Activated naive CD4-positive, alpha-beta T cell treated with anti-CD3 and anti-CD28 coated beads, Interleukin-2, amount 50 U/mL, for 72 hours (primary cell): Measurements from ENCODE around the gene GLTP. TPM values are rescaled to one million over a fixed set of nuclear protein-coding genes. Genes with fewer than 3 reads are reported as not detected.
A peak's percentile ranks its signal among the peaks of the same experiment; 100 is the strongest.
"Not testable (repeated sequence)": the region's sequence is repeated elsewhere in the genome, so short reads cannot be mapped to it uniquely, and the experiment has no call there.

ENCODE experiments used
- ATAC-seq, 2 donors: fragments of 150-1000 bp; cut with Tn5 transposase; 2 replicates each; pipeline ENCODE4 v1.10.0; 2021; ENCODE audit warnings: mild to moderate bottlenecking in 2 of 2, moderate library complexity in 2 of 2
- DNase-seq, 2 donors: peaks; one replicate each; pipeline ENCODE4 v3.0.0; 2021 to 2022; ENCODE audit warnings: low spot score in 2 of 2
- H3K27ac Mint-ChIP-seq, 2 donors: one replicate each; pipeline ENCODE4 v1.8.0; 2022; ENCODE audit warnings: mild to moderate bottlenecking in 2 of 2, mixed read lengths in 2 of 2
- H3K36me3 Mint-ChIP-seq, 2 donors: one replicate each; pipeline ENCODE4 v1.8.0; 2022; ENCODE audit warnings: mixed read lengths in 2 of 2
- H3K9me3 Mint-ChIP-seq, 2 donors: one replicate each; pipeline ENCODE4 v1.8.0; 2022; ENCODE audit warnings: mixed read lengths in 2 of 2
- total RNA-seq, 2 donors: library from RNA; stranded (reverse); gene quantifications; one replicate each; pipeline ENCODE4 v1.2.3, GENCODE V29; 2022

Gene GLTP, protein sequence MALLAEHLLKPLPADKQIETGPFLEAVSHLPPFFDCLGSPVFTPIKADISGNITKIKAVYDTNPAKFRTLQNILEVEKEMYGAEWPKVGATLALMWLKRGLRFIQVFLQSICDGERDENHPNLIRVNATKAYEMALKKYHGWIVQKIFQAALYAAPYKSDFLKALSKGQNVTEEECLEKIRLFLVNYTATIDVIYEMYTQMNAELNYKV
- 10 to 100 TPM; 22.2 to 24.9 TPM for total RNA-seq

- ATAC-seq (peak; percentile 95 to 96), DNase-seq (peak; percentile 94 to 95)
- Mint-ChIP-seq H3K36me3 (no peaks in the 10 kb centered on the region), H3K9me3 (no peaks in the 10 kb centered on the region), H3K27ac (peak within 1 kb of the TSS; percentile 93 to 97)
These were observed at the start of gene GLTP for GRCh38 chr12:109880043-109880931. Gene GLTP (minus strand): TSS chr12:109880541. CDS start chr12:109880374, 167 bp downstream.

- ATAC-seq, H3K9me3 Mint-ChIP-seq, H3K36me3 Mint-ChIP-seq, DNase-seq, H3K27ac Mint-ChIP-seq: not testable (repeated sequence)
These were observed 49.0 kb upstream of the GLTP start for GRCh38 chr12:109929326-109929725.

GRCh38 chr12:109928058-109928656 lies 47.8 kb upstream of the GLTP start:
- Mint-ChIP-seq H3K9me3 (no peaks in the 10 kb centered on the region), H3K27ac (peak overlapping the region in 1 of 2 donors; percentile 75), H3K36me3 (no peaks in the 10 kb centered on the region)
- DNase-seq, result no peak
- ATAC-seq, result no peak

GRCh38 chr12:109927622-109928021 lies 47.3 kb upstream of the GLTP start:
- peak; percentile 59 to 72 for ATAC-seq
- H3K36me3 Mint-ChIP-seq, result no peaks in the 10 kb centered on the region
- H3K27ac Mint-ChIP-seq, result peak overlapping the region; percentile 47 to 75
- no peaks in the 10 kb centered on the region for H3K9me3 Mint-ChIP-seq
- peak in 1 of 2 donors; percentile 47 for DNase-seq

GRCh38 chr12:109926488-109927210 lies 46.3 kb upstream of the GLTP start:
- ATAC-seq (no peak), DNase-seq (no peak)
- Mint-ChIP-seq H3K27ac (no peak overlapping the region), H3K9me3 (no peaks in the 10 kb centered on the region), H3K36me3 (no peaks in the 10 kb centered on the region)

- ATAC-seq, result no peak
- Mint-ChIP-seq H3K36me3 (no peaks in the 10 kb centered on the region), H3K27ac (no peak overlapping the region), H3K9me3 (no peaks in the 10 kb centered on the region)
- no peak for DNase-seq
These were observed 45.7 kb upstream of the GLTP start for GRCh38 chr12:109926016-109926415.

- ATAC-seq (no peak), DNase-seq (no peak)
- no peaks in the 10 kb centered on the region for H3K9me3 Mint-ChIP-seq
- H3K27ac Mint-ChIP-seq, result peak overlapping the region in 1 of 2 donors; percentile 14
- no peaks in the 10 kb centered on the region for H3K36me3 Mint-ChIP-seq
These were observed 45.0 kb upstream of the GLTP start for GRCh38 chr12:109925185-109925840.

DNA sequence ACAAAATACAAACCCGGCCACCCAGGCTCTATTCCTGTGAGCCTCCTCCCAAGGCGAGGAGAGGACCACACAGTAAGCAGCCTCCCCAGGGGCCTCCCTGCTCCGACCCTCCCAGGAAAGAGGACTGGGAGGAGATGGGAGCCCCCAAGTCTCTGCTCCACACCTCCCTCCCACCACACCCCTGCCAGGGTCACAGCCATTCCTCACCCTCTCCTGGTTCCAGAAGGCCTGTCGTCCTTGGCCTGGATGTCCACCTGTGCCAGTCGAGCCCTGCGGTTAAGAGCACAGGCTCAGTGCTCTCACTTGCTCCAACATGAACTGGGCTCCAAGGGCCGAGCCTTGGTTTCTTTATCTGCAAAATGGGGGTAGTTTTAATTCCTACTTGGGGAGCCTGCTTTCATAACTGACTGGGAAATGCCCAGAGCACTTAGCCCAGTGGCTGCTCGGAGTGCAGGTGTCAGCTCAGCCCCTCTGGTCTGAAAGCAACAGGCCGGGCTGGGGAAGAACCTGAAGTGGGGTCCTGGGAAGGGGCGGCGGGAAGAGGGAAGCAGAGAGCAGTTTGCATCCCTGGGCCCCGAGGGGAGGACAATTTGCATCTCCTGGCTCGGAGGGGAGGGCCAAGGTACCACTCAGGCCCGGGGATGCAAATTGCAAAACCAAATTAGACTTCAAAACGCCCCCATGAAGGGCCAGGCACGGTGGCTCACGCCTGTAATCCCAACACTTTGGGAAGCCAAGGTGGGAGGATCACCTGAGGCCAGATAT lies 43.3 kb upstream of the GLTP start:
- H3K36me3 Mint-ChIP-seq, result no peaks in the 10 kb centered on the region
- ATAC-seq (no peak), DNase-seq (no peak)
- no peaks in the 10 kb centered on the region for H3K9me3 Mint-ChIP-seq
- no peak overlapping the region for H3K27ac Mint-ChIP-seq

- peak overlapping the region in 1 of 2 donors; percentile 75 for H3K27ac Mint-ChIP-seq
These were observed 42.7 kb upstream of the GLTP start for GRCh38 chr12:109923038-109923437.

GRCh38 chr12:109921982-109922381 lies 41.6 kb upstream of the GLTP start:
- Mint-ChIP-seq H3K9me3 (no peaks in the 10 kb centered on the region), H3K27ac (peak overlapping the region in 1 of 2 donors; percentile 65), H3K36me3 (no peaks in the 10 kb centered on the region)
- ATAC-seq, result no peak
- no peak for DNase-seq

More at GRCh38 chr12:109923038-109923437, 42.7 kb upstream of the GLTP start:
- ATAC-seq (no peak), DNase-seq (no peak)
- Mint-ChIP-seq H3K9me3 (no peaks in the 10 kb centered on the region), H3K36me3 (no peaks in the 10 kb centered on the region)

DNA sequence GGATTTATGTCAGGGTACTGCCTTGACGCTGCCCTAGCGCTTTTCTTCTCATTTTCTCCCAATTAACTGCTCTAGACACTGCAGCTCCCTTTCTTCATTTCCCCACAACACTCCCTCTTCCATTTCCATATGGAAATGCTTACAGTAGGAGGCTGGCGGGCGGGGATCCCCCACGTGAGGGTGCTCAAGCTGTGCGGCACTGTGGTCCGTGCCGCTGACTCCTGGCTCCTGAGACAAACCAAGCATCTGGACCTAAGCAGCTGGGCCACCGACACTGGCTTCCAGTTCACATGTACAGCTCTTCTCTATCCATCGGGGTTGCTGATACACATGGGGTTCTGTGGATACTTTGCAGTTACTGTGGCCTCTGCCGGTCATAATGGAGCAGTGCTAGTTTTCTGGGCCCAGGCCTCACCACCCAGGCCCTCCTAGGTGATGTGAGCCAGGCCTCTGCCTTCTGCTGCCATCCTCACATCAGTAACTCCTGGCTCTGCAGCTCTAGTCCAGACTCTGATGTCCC lies 40.0 kb upstream of the GLTP start:
- peak overlapping the region; percentile 24 to 27 for H3K27ac Mint-ChIP-seq
- DNase-seq (no peak), ATAC-seq (no peak)
- H3K36me3 Mint-ChIP-seq, result no peaks in the 10 kb centered on the region
- no peaks in the 10 kb centered on the region for H3K9me3 Mint-ChIP-seq

GRCh38 chr12:109919456-109919855 lies 39.1 kb upstream of the GLTP start:
- Mint-ChIP-seq H3K9me3 (no peaks in the 10 kb centered on the region), H3K27ac (peak overlapping the region in 1 of 2 donors; percentile 43), H3K36me3 (peaks cover 0 to 6% of the 10 kb centered on the region in 2 donors)
- DNase-seq (no peak), ATAC-seq (no peak)

- Mint-ChIP-seq H3K36me3 (peaks cover 6 to 11% of the 10 kb centered on the region in 2 donors), H3K27ac (peak overlapping the region in 1 of 2 donors; percentile 63), H3K9me3 (no peaks in the 10 kb centered on the region)
- ATAC-seq (no peak), DNase-seq (no peak)
These were observed 35.7 kb upstream of the GLTP start for GRCh38 chr12:109916045-109916444.

GRCh38 chr12:109915171-109916040 lies 35.1 kb upstream of the GLTP start:
- ATAC-seq, result no peak
- Mint-ChIP-seq H3K36me3 (peaks cover 11% of the 10 kb centered on the region in 2 donors), H3K9me3 (no peaks in the 10 kb centered on the region), H3K27ac (peak overlapping the region in 1 of 2 donors; percentile 74)
- no peak for DNase-seq
